ENCODE measurements around the gene HOXC9. TPM values are rescaled to one million over a fixed set of nuclear protein-coding genes. Genes with fewer than 3 reads are reported as not detected.

Gene HOXC9
- total RNA-seq, 1 donor: 0.86 TPM

DNA sequence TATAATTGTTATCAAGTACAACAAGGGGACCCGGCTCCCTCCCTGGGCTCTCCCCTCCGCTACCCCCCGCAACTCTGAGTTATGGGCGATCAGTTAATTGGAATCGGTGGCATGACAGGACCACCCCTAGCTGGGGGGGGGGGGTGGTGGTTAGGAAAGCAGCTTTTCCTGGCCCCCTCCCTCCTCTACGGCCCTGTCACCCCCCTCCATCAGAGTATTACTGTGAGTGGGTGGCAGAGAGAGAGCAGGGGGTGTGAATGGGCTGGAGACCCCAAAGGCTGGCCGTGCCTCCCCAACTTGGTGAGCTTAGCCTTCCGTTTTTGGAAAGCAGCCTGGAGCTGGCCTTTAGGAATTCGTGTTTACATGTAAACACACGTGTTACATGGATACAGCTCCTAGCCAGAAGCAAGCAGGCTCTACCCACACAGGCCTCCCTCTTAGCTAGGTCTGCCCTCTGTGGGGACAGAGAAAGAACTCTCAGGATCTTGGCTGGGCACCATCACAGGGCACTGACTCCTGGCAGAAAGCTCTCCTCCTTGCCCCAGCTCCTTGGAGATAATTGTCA lies 52.6 kb downstream of the HOXC9 start:
- H3K4me3 ChIP-seq (ENCODE audit: low read depth, low read length): no peak overlapping the region

More for the DNA sequence above, 52.6 kb downstream of the HOXC9 start:
- peak; percentile 29 for DNase-seq (ENCODE audit: low read depth)
- TF ChIP-seq, protein P1, sequence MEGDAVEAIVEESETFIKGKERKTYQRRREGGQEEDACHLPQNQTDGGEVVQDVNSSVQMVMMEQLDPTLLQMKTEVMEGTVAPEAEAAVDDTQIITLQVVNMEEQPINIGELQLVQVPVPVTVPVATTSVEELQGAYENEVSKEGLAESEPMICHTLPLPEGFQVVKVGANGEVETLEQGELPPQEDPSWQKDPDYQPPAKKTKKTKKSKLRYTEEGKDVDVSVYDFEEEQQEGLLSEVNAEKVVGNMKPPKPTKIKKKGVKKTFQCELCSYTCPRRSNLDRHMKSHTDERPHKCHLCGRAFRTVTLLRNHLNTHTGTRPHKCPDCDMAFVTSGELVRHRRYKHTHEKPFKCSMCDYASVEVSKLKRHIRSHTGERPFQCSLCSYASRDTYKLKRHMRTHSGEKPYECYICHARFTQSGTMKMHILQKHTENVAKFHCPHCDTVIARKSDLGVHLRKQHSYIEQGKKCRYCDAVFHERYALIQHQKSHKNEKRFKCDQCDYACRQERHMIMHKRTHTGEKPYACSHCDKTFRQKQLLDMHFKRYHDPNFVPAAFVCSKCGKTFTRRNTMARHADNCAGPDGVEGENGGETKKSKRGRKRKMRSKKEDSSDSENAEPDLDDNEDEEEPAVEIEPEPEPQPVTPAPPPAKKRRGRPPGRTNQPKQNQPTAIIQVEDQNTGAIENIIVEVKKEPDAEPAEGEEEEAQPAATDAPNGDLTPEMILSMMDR (IDR thresholded peaks at IDR 0.05; ENCODE audit: insufficient read depth, low read depth, low read length): no peak

Small RNAs within 50 kb of the gene (small RNA-seq; reads per million reads assigned to genes)
- not detected for gene AC012531.3
- not detected for gene AC012531.4
- 0.28 reads per million for gene HOXC5
- gene MIR196A2: 4.8 reads per million, percentile 81 among the genes with 10 or more reads in this experiment
- gene MIR615: 27.8 reads per million, percentile 94 among the genes with 10 or more reads in this experiment
- not detected for gene RF01905
- not detected for gene RF01906

Other genes with a start within 250 kb of the HOXC9 start
- gene CISTR, start 248.2 kb upstream of the HOXC9 start, total RNA-seq: not detected in 2 replicates
- gene HOXC13, start 61.3 kb upstream of the HOXC9 start, total RNA-seq: 0.32 TPM in 1 of 2 replicates, not detected in the other
- under 0.01 TPM in 2 replicates for gene HOXC12, start 45.3 kb upstream of the HOXC9 start, total RNA-seq
- 0.86 and 2.9 TPM in 2 replicates for gene HOXC11, start 27.0 kb upstream of the HOXC9 start, total RNA-seq
- 0.86 and 3.2 TPM in 2 replicates for gene HOTAIR, start 25.2 kb upstream of the HOXC9 start, total RNA-seq
- 0.43 and 5.2 TPM in 2 replicates for gene HOXC10, start 15.0 kb upstream of the HOXC9 start, total RNA-seq
- 0.86 and 2.6 TPM in 2 replicates for gene HOXC8, start 8.8 kb downstream of the HOXC9 start, total RNA-seq
- gene HOXC6, start 28.3 kb downstream of the HOXC9 start, total RNA-seq: 1.6 and 1.7 TPM in 2 replicates
- gene HOXC5, start 32.9 kb downstream of the HOXC9 start, total RNA-seq: 0.43 and 1.3 TPM in 2 replicates
- gene HOXC4, start 53.7 kb downstream of the HOXC9 start, total RNA-seq: under 0.01 and 1.6 TPM in 2 replicates
- 25.4 and 29.4 TPM in 2 replicates for gene SMUG1, start 188.8 kb downstream of the HOXC9 start, total RNA-seq